Keratinocyte (primary cell): ENCODE data around the gene SEMA3E. TPM values are rescaled to one million over a fixed set of nuclear protein-coding genes. Genes with fewer than 3 reads are reported as not detected.

Experiments
- DNase-seq: peaks from one replicate; pipeline ENCODE4 v3.0.0-alpha.2; 2011; ENCODE audit warnings: low read depth, missing footprints, low spot score
- FAIRE-seq: peaks from 2 replicates; lab custom pipeline; 2011; peaks lifted over from hg19 to GRCh38; lab: Jason Lieb, UNC
- H2AFZ ChIP-seq: 2 replicates; pipeline ENCODE4 v1.6.0; 2012; ENCODE audit warnings: low read length, control low read depth, inconsistent platforms; ENCODE audit not compliant: control insufficient read depth
- H3K27ac ChIP-seq: 2 replicates; pipeline ENCODE4 v1.5.1; 2011; ENCODE audit warnings: low read length; ENCODE audit not compliant: control insufficient read depth, insufficient read depth
- H3K27me3 ChIP-seq: 3 replicates; pipeline ENCODE4 v1.6.0; 2011; ENCODE audit warnings: low read length; ENCODE audit not compliant: control insufficient read depth, insufficient read depth; ENCODE audit errors: extremely low read depth
- H3K36me3 ChIP-seq, 2 experiments: 2 replicates in 1 of 2; 3 replicates in 1 of 2; pipeline ENCODE4 v1.5.1; 2011; ENCODE audit warnings: low read length in 2 of 2, mild to moderate bottlenecking in 1 of 2; ENCODE audit not compliant: control insufficient read depth in 2 of 2, insufficient read depth in 2 of 2; ENCODE audit errors: extremely low read depth in 1 of 2
- H3K4me1 ChIP-seq: 3 replicates; pipeline ENCODE4 v1.5.1; 2011; ENCODE audit warnings: low read length; ENCODE audit not compliant: control insufficient read depth, insufficient read depth; ENCODE audit errors: extremely low read depth
- H3K4me2 ChIP-seq: 3 replicates; pipeline ENCODE4 v1.6.0; 2011; ENCODE audit warnings: low read depth, low read length; ENCODE audit not compliant: control insufficient read depth, insufficient read depth; ENCODE audit errors: extremely low read depth
- H3K4me3 ChIP-seq, 3 experiments: fragments of 200-600 bp in 1 of 3; sonication (generic) in 1 of 3; 2 replicates in 2 of 3; 3 replicates in 1 of 3; pipeline ENCODE4 v1.5.1; 2011 to 2016; ENCODE audit warnings: low read length in 3 of 3, mild to moderate bottlenecking in 3 of 3, control low read depth in 2 of 3, inconsistent platforms in 1 of 3, low read depth in 1 of 3, mixed read lengths in 1 of 3, mixed run types in 1 of 3, moderate library complexity in 1 of 3; ENCODE audit not compliant: control insufficient read depth in 2 of 3, insufficient read depth in 2 of 3; ENCODE audit errors: extremely low read depth in 1 of 3
- H3K79me2 ChIP-seq: 2 replicates; pipeline ENCODE4 v1.6.0; 2012; ENCODE audit warnings: low read length; ENCODE audit not compliant: control insufficient read depth, insufficient read depth
- H3K9ac ChIP-seq: 3 replicates; pipeline ENCODE4 v1.6.0; 2011; ENCODE audit warnings: low read length; ENCODE audit not compliant: control insufficient read depth, insufficient read depth; ENCODE audit errors: extremely low read depth
- H3K9me1 ChIP-seq: 3 replicates; pipeline ENCODE4 v1.6.0; 2011; ENCODE audit warnings: low read length; ENCODE audit not compliant: control insufficient read depth, insufficient read depth; ENCODE audit errors: extremely low read depth
- H3K9me3 ChIP-seq: 2 replicates; pipeline ENCODE4 v1.5.1; 2012; ENCODE audit warnings: low read depth, low read length; ENCODE audit not compliant: control insufficient read depth
- H4K20me1 ChIP-seq: 3 replicates; pipeline ENCODE4 v1.6.0; 2011; ENCODE audit warnings: low read length; ENCODE audit not compliant: control insufficient read depth, insufficient read depth; ENCODE audit errors: extremely low read depth
- CTCF ChIP-seq, 3 experiments: IDR thresholded peaks in 1 of 3; conservative IDR thresholded peaks in 1 of 3; optimal IDR thresholded peaks in 1 of 3; 2 replicates in 2 of 3; 3 replicates in 1 of 3; pipeline versions ENCODE3 to v1.5.1; 2011; ENCODE audit warnings: low read length in 3 of 3, mild to moderate bottlenecking in 3 of 3, moderate library complexity in 2 of 3, control low read depth in 1 of 3, inconsistent platforms in 1 of 3; ENCODE audit not compliant: insufficient read depth in 2 of 3; ENCODE audit errors: extremely low read depth in 1 of 3
- EZH2 ChIP-seq: IDR thresholded peaks from one replicate; pipeline ENCODE4 v1.6.1; 2012; ENCODE audit warnings: inconsistent platforms, mild to moderate bottlenecking, low read length, moderate library complexity
- dilution Hi-C: fragments of 300-500 bp; cut with MboI; formaldehyde crosslinking; loops from one replicate; pipeline ENCODE4 v1.7.0; 2020; ENCODE audit warnings: low sequenced_read_pairs; ENCODE audit not compliant: extremely low pct_ligation_motif_present
- polyA plus RNA-seq, 5 experiments: library from polyadenylated mRNA; depleted of rRNA in 3 of 5; stranded (reverse) in 3 of 5; stranded (forward) in 1 of 5; unstranded in 1 of 5; fragments of >200 nt; gene quantifications; 1 replicate in 1 of 5; 2 replicates in 3 of 5; 3 replicates in 1 of 5; pipeline versions ENCODE4 v1.2.1 to v1.2.3, GENCODE V29; 2011 to 2012; ENCODE audit warnings: missing spikeins in 2 of 5, low read depth in 1 of 5, low replicate concordance in 1 of 5

SEMA3E gene
- polyA plus RNA-seq, 1 donor (not counting 4 experiments of a cell fraction or from before 2014, with no cell fraction given) = 0.21 TPM

DNA sequence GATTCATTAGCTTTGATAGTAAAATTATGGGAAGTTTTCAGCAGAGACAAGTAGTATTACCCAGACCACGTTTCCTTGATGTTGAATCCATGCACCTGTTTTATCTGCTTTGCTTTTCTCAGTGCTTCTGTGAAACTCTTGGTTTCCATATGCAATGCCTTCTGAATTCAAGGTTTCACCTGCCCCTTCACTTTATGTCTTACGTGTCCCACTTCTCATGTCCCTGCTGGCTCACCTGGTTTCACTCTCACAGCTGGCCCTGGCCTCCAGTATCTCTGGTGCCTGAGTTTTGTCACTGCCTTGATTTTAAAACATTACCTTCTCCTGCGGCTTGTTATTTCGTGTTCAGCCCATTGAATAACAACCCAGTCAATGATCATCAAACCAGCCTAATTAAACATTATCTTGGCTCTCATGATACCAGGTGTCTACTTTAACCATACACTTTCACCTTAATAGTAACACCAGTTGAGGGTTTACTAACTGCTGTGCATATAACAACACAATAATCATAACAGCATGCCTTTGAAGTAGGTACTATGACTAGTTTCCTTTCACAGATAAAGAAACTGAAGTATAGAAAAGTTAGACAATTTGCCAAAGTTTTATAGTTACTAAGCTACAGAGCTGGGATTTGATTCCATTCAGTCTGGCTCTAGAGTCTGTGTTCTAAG, 310.5 kb downstream of the SEMA3E start:
- DNase-seq = no peak
- Histone ChIP-seq H3K79me2 (no peaks in the 10 kb centered on the region), H3K4me2 (no peak overlapping the region), H3K9me1 (no peaks in the 10 kb centered on the region), H3K36me3 (no peaks in the 10 kb centered on the region), H3K9ac (no peak overlapping the region), H3K27me3 (no peaks in the 10 kb centered on the region), H3K9me3 (no peaks in the 10 kb centered on the region), H2AFZ (no peak overlapping the region), H4K20me1 (no peaks in the 10 kb centered on the region), H3K27ac (no peak overlapping the region), H3K4me1 (no peaks in the 10 kb centered on the region), H3K4me3 (no peak overlapping the region)
- dilution Hi-C loops = no loop called here
- no peak for FAIRE-seq
- no peak for TF ChIP-seq CTCF (optimal IDR thresholded peaks at IDR 0.05 in 1 of 3, IDR thresholded peaks at IDR 0.05 in 1 of 3, conservative IDR thresholded peaks at IDR 0.05 in 1 of 3; ENCODE audit: extremely low read depth in 1 of 3, insufficient read depth in 2 of 3, low read length in 3 of 3)
- TF ChIP-seq EZH2 = no peak

GRCh38 chr7:83337050-83337449, 311.9 kb downstream of the SEMA3E start:
- H3K4me1 ChIP-seq = no peaks in the 10 kb centered on the region
- FAIRE-seq = no peak
- H3K27me3 ChIP-seq = no peaks in the 10 kb centered on the region
- no peaks in the 10 kb centered on the region for H4K20me1 ChIP-seq
- H3K9ac ChIP-seq = no peak overlapping the region
- no peak overlapping the region for H3K27ac ChIP-seq
- dilution Hi-C loops = no loop called here
- H3K4me3 ChIP-seq = no peak overlapping the region
- H3K9me3 ChIP-seq = no peaks in the 10 kb centered on the region
- H3K4me2 ChIP-seq = no peak overlapping the region
- no peaks in the 10 kb centered on the region for H3K9me1 ChIP-seq
- no peak for DNase-seq
- TF ChIP-seq EZH2 = no peak
- no peak for TF ChIP-seq CTCF (optimal IDR thresholded peaks at IDR 0.05 in 1 of 3, IDR thresholded peaks at IDR 0.05 in 1 of 3, conservative IDR thresholded peaks at IDR 0.05 in 1 of 3; ENCODE audit: extremely low read depth in 1 of 3, insufficient read depth in 2 of 3, low read length in 3 of 3)
- H2AFZ ChIP-seq = no peak overlapping the region
- H3K36me3 ChIP-seq = no peaks in the 10 kb centered on the region
- no peaks in the 10 kb centered on the region for H3K79me2 ChIP-seq
